ENCODE measurements around the gene RNF31.

The RNF31 gene

GRCh38 chr14:24137529-24138395 lies 9.5 kb upstream of the RNF31 start:
- no peak for DNase-seq (ENCODE audit: low read depth)

DNA sequence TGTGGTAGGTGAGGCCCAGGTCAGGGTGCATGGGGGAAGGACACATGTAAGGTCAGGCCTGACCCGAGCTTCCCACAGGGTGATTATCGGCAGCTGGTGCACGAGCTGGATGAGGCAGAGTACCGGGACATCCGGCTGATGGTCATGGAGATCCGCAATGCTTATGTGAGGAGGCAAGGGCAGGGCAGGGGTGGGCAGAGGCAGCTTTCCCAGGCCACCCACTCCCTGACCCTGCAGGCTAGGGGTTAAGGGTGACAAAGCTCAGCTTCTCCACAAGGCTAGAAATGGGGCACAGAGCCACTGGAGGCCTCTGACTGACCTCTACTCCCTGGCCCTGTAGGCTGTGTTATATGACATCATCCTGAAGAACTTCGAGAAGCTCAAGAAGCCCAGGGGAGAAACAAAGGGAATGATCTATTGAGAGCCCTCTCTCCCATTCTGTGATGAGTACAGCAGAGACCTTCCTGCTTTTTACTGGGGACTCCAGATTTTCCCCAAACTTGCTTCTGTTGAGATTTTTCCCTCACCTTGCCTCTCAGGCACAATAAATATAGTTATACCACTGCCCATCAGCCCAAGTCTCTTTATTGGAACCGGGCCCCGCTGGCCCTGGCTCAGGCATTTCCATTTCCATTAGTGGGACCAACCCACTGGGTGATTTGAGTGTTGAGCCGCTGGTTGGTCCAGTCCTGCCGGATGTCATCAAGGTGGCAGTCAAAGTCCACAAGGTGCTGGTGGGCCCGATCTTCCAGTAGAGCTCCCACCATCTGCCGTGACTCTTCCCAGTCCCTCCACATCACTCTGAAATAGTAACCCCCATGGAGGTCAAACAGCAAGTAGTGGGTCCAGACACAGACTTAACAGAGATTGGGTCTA lies 8.7 kb upstream of the RNF31 start:
- DNase-seq (ENCODE audit: low read depth): no peak

DNA sequence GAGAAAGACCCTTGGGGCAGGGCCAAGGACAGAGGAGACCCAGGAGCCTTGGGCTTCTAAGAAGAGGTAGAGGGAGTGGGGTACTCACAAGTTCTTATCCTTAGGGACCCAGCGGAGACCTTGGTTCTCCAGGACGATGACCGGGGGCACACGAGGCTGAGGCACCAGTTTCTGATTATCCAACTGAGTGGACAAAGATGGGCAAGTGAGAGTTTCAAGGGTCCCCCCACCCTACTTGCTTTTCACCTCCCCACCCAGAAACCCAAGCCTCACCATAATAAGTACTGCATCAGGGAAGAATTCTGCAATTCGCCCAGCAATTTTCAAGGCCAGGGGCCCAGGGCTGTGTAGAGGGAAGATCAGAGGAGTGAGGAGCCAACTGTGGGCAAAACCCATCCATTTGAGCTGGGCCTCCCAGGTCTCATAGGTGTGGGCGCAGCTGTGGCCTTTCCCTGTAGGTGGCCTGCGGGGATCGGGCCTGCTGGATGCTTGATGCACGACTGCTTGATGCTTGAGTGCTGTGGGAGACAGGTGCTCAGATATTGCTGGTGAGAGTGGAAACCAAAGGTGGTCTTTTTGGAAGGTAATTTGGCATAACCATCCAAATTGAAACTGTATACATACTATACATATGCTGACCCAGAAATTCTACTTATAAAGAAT lies 7.9 kb upstream of the RNF31 start:
- no peak for DNase-seq (ENCODE audit: low read depth)

DNA sequence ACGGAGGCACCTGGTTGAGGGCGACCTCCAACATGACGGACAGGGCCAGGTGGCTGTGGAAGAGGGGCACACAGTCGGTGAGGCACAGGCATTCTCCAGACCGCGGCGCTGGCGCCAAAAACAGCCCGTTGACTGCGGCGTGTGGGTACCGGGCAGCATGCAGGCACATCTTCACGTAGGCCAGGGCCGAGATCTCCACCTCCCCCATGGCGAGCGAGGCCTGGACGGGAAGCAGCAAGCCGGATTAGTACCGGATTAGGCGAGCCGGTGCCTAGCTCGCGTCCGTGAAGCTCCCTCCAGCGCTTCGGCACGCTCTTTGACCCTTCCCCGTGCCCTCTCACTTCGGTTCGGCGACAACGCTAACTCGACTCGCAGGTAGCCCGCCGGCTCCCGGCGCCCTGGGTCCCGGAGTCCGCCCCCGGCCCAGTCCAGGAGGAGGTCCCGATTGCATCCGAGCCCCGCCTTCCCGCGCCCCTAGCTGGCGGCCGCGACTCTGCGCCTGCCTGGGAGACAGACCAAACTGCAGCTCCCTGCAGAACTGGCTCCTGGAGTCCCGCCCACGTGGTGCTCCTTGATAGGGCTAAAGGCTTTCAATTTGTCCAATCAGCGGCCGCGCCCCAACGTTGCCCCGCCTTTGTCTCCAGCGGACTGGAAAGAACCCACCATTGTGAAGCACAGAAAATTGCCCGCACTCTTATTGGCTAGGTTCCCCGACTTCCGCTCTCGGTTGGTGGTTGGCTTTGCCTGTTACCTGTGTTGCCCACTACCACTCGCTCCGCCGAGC lies 6.0 kb upstream of the RNF31 start, which contains the start of gene EMC9:
Gene EMC9, minus strand, starts transcription at position 495 of the 784 bp plus-strand sequence. Its CDS starts 287 bp downstream, at position 208.
- DNase-seq (ENCODE audit: low read depth): peak; percentile 100

DNA sequence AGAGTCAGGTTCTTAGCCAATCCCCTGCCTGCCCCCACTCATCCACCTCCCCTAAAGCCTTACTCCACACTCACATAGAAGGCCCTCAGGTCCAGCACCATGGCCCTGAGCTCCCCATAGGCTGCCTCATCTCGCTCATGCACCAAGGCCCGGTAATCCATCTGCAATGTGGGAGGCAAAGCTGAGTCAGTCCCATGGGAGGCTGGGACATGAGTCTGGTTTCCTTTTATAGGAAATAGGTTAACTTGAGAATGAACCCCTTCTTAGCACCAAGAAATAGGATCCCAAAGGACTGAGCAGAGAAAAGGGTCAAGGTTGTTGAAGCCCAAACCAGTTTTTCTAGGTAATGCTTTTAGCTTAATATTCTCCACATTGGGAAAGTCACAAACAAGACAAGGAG lies 3.8 kb upstream of the RNF31 start:
- DNase-seq (ENCODE audit: low read depth): no peak

- no peak for DNase-seq (ENCODE audit: low read depth)
Observed at GRCh38 chr14:24144451-24144850, 2.8 kb upstream of the RNF31 start.

DNA sequence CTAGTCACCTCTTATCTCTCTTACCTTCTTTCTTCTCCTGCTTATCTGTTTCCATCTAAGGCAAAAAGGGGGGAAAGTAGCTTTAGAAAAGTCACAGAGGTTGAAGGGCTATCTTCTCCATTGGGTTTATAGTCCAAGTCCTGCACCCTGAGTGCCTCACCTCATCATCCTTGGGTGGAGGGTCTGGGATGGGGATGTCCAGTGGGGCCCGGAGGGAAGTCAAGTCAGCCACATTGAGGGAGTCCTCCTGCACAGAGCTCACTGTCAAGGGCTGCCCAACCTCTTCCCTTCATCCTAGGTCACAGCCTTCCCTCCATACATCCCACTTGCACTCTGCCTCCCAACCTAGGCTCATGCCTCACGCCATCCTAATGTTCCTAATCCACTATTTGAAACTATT lies 2.1 kb upstream of the RNF31 start:
- no peak for DNase-seq (ENCODE audit: low read depth)

DNA sequence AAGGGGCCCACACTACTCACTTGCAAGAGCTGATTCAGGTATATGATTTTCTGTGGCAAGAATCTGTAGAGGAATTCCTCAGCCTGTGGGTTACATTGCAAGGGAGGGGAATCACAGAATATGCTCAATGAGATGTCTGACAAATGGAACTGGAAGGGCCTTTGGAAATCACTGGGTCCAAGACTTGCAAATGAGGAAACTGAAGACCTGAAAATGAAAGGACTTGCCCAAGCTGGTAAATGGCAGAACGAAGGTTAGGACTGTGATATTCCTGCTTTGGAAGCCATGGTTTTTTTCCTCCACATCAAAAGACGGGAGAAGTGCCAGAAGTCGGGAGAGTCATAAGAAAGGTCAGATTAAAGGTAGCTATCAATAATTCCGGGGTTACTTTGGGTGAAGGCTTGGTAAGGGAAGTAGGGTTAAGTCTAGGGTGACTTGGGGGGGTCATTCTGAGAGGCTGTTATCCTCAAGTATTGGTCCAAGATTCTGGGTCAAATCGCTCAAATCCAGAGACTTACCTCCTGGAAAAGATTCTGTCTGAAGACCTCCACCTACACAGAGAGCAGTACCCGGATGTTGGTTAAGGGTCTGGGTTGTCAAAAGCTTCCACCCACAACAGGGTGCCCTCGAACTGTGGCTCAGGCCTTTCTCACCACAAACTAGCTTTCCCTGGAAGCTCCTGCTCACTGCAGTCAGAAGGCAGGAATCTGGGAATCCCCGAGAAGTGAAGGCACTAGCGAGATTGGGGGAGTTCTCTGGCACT lies 1.4 kb upstream of the RNF31 start:
- DNase-seq (ENCODE audit: low read depth): no peak

GRCh38 chr14:24146453-24146977 lies 783 bp upstream of the RNF31 start, which contains the start of gene PSME2:
Gene PSME2, minus strand, starts transcription at chr14:24146610. Its CDS starts 29 bp downstream, at chr14:24146581.
- DNase-seq (ENCODE audit: low read depth): peak; percentile 76

GRCh38 chr14:24147761-24148428 lies 597 bp downstream of the RNF31 start:
- DNase-seq (ENCODE audit: low read depth): no peak

- no peak for DNase-seq (ENCODE audit: low read depth)
Observed at GRCh38 chr14:24149302-24149969, 2.1 kb downstream of the RNF31 start.

DNA sequence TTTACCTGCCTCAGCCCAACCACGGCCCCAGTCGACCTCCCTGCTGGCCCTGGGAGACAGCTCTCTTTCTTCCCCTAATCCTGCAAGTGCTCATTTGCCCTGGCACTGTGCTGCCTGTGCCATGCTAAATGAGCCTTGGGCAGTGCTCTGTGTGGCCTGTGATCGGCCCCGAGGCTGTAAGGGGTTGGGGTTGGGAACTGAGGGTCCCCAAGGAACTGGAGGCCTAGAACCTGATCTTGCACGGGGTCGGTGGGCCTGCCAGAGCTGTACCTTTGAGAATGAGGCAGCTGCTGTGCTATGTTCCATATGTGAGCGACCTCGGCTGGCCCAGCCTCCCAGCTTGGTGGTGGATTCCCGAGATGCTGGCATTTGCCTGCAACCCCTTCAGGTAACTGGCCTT lies 2.8 kb downstream of the RNF31 start:
- DNase-seq (ENCODE audit: low read depth): no peak

- no peak for DNase-seq (ENCODE audit: low read depth)
Observed at GRCh38 chr14:24150567-24150966, 3.3 kb downstream of the RNF31 start.

GRCh38 chr14:24150993-24151392 lies 3.7 kb downstream of the RNF31 start:
- DNase-seq (ENCODE audit: low read depth): no peak

DNA sequence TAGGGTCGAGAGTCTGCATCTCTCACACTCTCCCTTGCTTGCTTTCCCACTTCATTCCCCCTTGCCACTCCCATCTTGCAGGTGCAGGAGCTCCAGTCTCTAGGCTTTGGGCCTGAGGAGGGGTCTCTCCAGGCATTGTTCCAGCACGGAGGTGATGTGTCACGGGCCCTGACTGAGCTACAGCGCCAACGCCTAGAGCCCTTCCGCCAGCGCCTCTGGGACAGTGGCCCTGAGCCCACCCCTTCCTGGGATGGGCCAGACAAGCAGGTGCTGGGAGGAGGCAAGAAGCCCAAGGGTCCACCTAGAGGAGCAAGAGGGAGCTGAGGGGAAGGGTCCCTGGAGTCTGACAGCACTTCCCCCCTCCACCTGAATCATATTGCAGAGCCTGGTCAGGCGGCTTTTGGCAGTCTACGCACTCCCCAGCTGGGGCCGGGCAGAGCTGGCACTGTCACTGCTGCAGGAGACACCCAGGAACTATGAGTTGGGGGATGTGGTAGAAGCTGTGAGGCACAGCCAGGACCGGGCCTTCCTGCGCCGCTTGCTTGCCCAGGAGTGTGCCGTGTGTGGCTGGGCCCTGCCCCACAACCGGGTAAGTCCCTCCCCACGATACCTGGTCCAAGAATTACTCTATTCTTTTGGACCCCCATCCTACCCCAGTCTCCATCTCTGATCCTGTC lies 4.2 kb downstream of the RNF31 start:
- no peak for DNase-seq (ENCODE audit: low read depth)

- DNase-seq (ENCODE audit: low read depth): no peak
Observed at GRCh38 chr14:24155100-24155499, 7.8 kb downstream of the RNF31 start.

DNA sequence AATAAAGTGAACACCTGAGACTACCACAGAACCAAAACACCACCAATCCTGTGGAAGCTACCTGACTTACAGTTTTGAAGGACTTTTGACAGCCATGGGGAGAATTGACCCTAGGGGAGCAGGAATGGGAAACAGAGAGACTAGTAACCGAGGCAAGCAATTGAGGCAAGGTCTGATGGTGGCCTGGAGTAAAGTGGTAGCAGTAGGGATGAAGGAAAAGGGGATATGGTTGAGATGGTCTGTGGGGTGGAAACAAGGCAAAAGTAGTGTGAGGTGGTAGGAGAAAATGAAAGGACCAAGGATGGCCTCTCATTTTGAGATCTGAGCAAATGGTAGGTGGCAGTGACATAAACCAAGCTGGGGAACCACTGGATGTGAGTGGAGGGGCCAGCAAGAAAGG lies 9.5 kb downstream of the RNF31 start:
- no peak for DNase-seq (ENCODE audit: low read depth)

DNA sequence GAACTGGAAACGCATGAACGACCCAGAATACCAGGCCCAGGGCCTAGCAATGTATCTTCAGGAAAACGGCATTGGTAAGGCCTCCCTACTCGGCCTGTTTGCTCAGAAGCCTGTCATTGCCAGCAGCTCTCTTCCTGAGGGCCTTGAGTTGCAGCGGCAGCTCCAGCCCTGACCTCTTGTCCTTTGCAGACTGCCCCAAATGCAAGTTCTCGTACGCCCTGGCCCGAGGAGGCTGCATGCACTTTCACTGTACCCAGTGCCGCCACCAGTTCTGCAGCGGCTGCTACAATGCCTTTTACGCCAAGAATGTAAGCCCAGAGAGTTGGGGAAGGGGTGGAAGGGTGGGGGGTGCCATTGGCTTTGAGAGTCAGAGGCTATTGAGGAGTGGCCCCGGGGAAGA lies 10.0 kb downstream of the RNF31 start:
- DNase-seq (ENCODE audit: low read depth): no peak
